HAP-1 (cell line): ENCODE data around the gene RAB9A.

Source experiments
- DNase-seq, 2 experiments: peaks; one replicate each; pipeline ENCODE4 v3.0.0-alpha.2; 2016 to 2020; ENCODE audit warnings: low spot score in 2 of 2
- H3K27me3 ChIP-seq: fragments of 250-450 bp; sonication (Bioruptor Pico); 2 replicates; pipeline ENCODE4 v1.5.1; 2020; ENCODE audit warnings: low read depth, mild to moderate bottlenecking, moderate library complexity
- H3K36me3 ChIP-seq: fragments of 250-450 bp; sonication (Bioruptor Pico); replicated peaks from 2 replicates; pipeline ENCODE4 v1.5.1; 2020; ENCODE audit warnings: mild to moderate bottlenecking
- H3K4me1 ChIP-seq: fragments of 250-450 bp; sonication (Bioruptor Pico); 2 replicates; pipeline ENCODE4 v1.5.1; 2020; ENCODE audit warnings: mild to moderate bottlenecking
- H3K4me3 ChIP-seq: fragments of 250-450 bp; sonication (Bioruptor Pico); 2 replicates; pipeline ENCODE4 v1.5.1; 2020; ENCODE audit warnings: mild to moderate bottlenecking, moderate library complexity
- H3K9me3 ChIP-seq: fragments of 250-450 bp; sonication (Bioruptor Pico); 2 replicates; pipeline ENCODE4 v1.5.1; 2020; ENCODE audit warnings: mild to moderate bottlenecking, moderate library complexity
- in situ Hi-C: fragments of 300-500 bp; cut with MboI; formaldehyde crosslinking; loops from 3 replicates; pipeline ENCODE4 v1.14.3; 2020; ENCODE audit warnings: low sequenced_read_pairs, inconsistent platforms, mixed read lengths

Gene RAB9A

GRCh38 chrX:13750204-13750603, 61.3 kb downstream of the RAB9A start:
- peaks cover 3% of the 10 kb centered on the region; the same call in 1 of the 2 replicates for H3K4me1 ChIP-seq
- H3K36me3 ChIP-seq = peaks cover 51% of the 10 kb centered on the region
- DNase-seq = peak; percentile 36 to 51

DNA sequence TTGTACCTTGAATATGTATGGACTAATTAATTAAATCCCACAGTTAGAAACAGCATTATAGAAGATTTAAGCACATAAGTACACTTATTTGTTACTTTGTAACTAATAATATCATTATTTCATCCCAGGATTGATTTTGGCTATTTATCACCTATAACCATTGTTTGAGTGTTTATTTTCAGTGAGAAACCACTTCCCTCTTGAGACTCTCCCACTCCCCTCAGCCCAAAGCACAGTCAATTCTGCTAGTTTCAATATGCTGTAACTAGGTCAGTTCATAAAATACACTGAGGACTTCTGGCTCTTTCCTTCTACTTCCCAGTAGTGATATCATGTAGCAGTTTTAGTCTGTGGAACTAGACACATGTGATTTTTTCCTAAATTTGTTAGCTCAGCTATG, 61.9 kb downstream of the RAB9A start:
- Histone ChIP-seq H3K27me3 (no peaks in the 10 kb centered on the region), H3K9me3 (no peaks in the 10 kb centered on the region), H3K4me1 (peaks cover 8% of the 10 kb centered on the region), H3K4me3 (no peak overlapping the region), H3K36me3 (peaks cover 46% of the 10 kb centered on the region)
- in situ Hi-C loops = no loop called here
- no peak for DNase-seq

More at GRCh38 chrX:13750204-13750603, 61.3 kb downstream of the RAB9A start:
- H3K27me3 ChIP-seq = no peaks in the 10 kb centered on the region
- in situ Hi-C loops = no loop called here
- H3K9me3 ChIP-seq = no peaks in the 10 kb centered on the region
- H3K4me3 ChIP-seq = no peak overlapping the region

DNA sequence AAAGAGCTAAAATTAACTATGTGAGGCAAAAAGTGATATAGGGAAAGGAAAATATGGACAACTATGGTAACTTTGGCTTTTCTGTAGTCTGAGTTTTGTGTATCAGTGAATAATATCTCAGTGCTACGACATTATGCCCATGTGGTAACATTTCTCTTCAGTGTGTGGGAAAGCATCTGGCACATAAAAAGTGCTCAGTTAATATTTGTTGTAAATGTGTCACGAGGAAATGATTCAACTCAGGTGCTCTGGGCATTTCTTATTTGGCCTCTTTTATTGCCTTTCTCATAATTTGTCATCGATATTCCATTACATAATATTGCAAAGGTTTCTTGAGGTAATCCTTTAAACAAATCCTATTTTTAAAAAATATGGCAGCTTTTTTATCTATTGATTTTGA, 63.2 kb downstream of the RAB9A start:
- H3K4me1 ChIP-seq = peaks cover 19% of the 10 kb centered on the region
- no peak overlapping the region for H3K4me3 ChIP-seq
- no peaks in the 10 kb centered on the region for H3K9me3 ChIP-seq
- in situ Hi-C loops = no loop called here
- H3K36me3 ChIP-seq = peaks cover 35% of the 10 kb centered on the region
- DNase-seq = no peak
- no peaks in the 10 kb centered on the region for H3K27me3 ChIP-seq

DNA sequence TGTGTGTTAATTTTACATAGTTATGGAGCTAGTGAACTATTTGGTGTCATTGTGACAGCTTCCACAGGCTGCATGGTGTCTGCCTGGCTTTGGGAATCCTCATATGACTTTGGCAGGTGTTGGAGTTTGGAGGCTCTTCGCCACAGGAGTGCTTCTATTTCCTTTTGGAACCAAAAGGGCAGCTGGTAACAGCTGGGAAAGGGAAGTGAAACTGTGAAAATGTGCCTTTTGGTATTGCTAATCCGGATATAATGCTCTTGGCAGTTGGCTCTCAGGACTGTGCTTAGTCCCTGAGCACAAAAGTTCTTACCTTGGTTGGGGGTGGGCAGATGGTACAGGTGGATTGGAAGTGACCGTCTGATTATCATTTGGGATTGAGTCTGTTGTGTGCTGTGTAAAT, 63.7 kb downstream of the RAB9A start:
- H3K36me3 ChIP-seq = peaks cover 32% of the 10 kb centered on the region
- H3K4me1 ChIP-seq = peaks cover 24% of the 10 kb centered on the region
- no peaks in the 10 kb centered on the region for H3K27me3 ChIP-seq
- no peaks in the 10 kb centered on the region for H3K9me3 ChIP-seq
- DNase-seq = no peak
- in situ Hi-C loops = no loop called here
- H3K4me3 ChIP-seq = no peak overlapping the region

DNA sequence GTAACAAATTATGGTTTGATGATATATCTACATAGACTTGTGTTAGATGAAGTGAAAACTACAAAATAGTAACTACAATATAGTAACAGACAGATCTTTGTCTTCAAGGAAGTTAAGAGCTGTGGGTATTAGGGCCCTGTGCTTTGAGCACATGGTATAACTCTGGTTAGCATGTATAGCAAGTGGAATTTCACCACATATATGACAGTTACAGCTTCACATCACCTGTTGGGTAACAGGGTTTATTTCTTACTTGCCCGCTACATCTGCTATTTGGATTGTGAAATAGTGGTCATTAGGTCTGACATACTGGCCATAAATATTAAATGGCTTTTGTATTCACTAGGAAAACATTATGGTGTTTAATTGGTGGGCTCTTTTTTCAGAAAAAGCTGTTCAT, 65.8 kb downstream of the RAB9A start:
- H3K27me3 ChIP-seq = no peaks in the 10 kb centered on the region
- in situ Hi-C loops = no loop called here
- H3K4me1 ChIP-seq = peaks cover 31% of the 10 kb centered on the region
- H3K4me3 ChIP-seq = no peak overlapping the region
- H3K36me3 ChIP-seq = peaks cover 40% of the 10 kb centered on the region
- no peak for DNase-seq
- H3K9me3 ChIP-seq = no peaks in the 10 kb centered on the region

DNA sequence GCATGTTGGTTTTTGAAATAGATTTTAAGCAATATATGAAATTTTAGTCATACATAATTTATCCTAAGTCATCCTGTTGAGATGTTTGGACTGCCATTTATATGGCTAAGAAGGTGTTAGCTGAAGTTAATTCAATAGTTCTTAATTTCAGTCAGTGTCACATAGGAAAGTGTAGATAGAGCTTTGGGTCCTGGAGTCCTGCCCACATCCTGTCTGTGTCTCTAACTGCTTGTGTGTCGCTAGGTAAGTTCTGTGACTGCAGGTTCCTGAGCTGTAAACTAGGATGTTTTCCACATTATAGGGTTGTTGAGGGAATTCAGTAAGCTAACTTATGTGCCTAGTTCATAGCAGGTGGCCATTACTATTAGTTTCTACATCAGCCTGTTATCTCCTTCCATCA, 66.3 kb downstream of the RAB9A start:
- no peak for DNase-seq
- in situ Hi-C loops = no loop called here
- Histone ChIP-seq H3K9me3 (no peaks in the 10 kb centered on the region), H3K4me3 (no peak overlapping the region), H3K4me1 (peaks cover 31% of the 10 kb centered on the region), H3K36me3 (peaks cover 43% of the 10 kb centered on the region), H3K27me3 (no peaks in the 10 kb centered on the region)

GRCh38 chrX:13756381-13756780, 67.5 kb downstream of the RAB9A start:
- no peaks in the 10 kb centered on the region for H3K27me3 ChIP-seq
- H3K4me3 ChIP-seq = no peak overlapping the region
- in situ Hi-C loops = no loop called here
- DNase-seq = peak; percentile 50 to 98
- H3K36me3 ChIP-seq = peaks cover 37% of the 10 kb centered on the region
- H3K4me1 ChIP-seq = peaks cover 33% of the 10 kb centered on the region
- no peaks in the 10 kb centered on the region for H3K9me3 ChIP-seq

DNA sequence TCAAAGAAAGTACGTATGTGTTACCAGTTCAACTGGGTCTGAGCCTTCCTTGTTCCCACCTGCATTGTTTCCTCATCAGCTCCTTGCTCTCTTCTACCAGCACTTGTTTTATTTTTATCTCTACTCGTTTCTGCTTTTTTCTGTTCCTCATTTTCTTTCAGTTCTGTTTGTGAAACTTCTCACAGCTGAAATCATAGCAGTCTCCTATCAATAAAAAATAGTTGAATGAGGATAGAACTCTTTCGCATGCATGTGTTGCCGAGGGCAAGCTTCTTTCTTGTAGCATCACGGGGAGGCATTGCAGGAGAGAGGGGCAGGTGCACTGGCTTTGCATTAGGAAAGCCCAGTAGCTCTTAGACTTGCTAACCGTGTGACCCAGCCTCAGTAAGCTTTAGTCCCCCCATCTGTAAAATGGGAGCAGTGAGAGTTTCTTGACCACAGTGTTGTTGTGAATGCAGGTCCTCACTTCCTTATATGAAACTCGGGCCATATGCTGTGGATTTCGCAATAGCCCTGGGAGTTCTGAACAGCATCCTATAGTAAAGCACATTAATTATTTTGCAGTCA, 70.3 kb downstream of the RAB9A start:
- Histone ChIP-seq H3K9me3 (no peaks in the 10 kb centered on the region), H3K4me3 (no peak overlapping the region), H3K27me3 (no peaks in the 10 kb centered on the region), H3K36me3 (peaks cover 36% of the 10 kb centered on the region), H3K4me1 (peaks cover 49% of the 10 kb centered on the region)
- in situ Hi-C loops = no loop called here
- DNase-seq = no peak
